Measurements from ENCODE around the gene RABAC1. TPM values are rescaled to one million over a fixed set of nuclear protein-coding genes. Genes with fewer than 3 reads are reported as not detected.

Gene RABAC1
- 146 TPM for total RNA-seq (ENCODE audit: unreplicated experiment)
- long read RNA-seq, transcript RABAC1-201 (5 exons, 821 nt), result major isoform, 161 of 179 reads
- long read RNA-seq, partial matches to known transcripts, result 2 of 179 reads
- long read RNA-seq, other reads (novel, unspliced or antisense), result 14 of 179 reads

- DNase-seq (ENCODE audit: low spot score), result peak; percentile 88
- peak within 1 kb of the TSS; percentile 98 for H3K4me3 Mint-ChIP-seq (ENCODE audit: unreplicated experiment)
- H3K36me3 Mint-ChIP-seq (ENCODE audit: low read depth, unreplicated experiment), result peaks cover 14% of the 10 kb centered on the region
- peak within 1 kb of the TSS; percentile 93 for H3K27ac Mint-ChIP-seq (ENCODE audit: unreplicated experiment)
- no peaks in the 10 kb centered on the region for H3K9me3 Mint-ChIP-seq (ENCODE audit: unreplicated experiment)
- H3K4me1 Mint-ChIP-seq (ENCODE audit: unreplicated experiment), result peaks cover 31% of the 10 kb centered on the region
- H3K27me3 Mint-ChIP-seq (ENCODE audit: unreplicated experiment), result peaks cover 10% of the 10 kb centered on the region
- TF ChIP-seq CTCF (IDR thresholded peaks at IDR 0.05; ENCODE audit: unreplicated experiment), result no peak
Observed at GRCh38 chr19:41959056-41960053, at the start of gene RABAC1. Gene RABAC1, minus strand, starts transcription at chr19:41959321. Its CDS starts 29 bp downstream, at chr19:41959292.

GRCh38 chr19:42006569-42006968 lies 47.4 kb upstream of the RABAC1 start:
- H3K27me3 Mint-ChIP-seq (ENCODE audit: unreplicated experiment), result peaks cover 4% of the 10 kb centered on the region
- DNase-seq (ENCODE audit: low spot score), result no peak
- H3K9me3 Mint-ChIP-seq (ENCODE audit: unreplicated experiment), result no peaks in the 10 kb centered on the region
- peaks cover 9% of the 10 kb centered on the region for H3K36me3 Mint-ChIP-seq (ENCODE audit: low read depth, unreplicated experiment)
- H3K4me1 Mint-ChIP-seq (ENCODE audit: unreplicated experiment), result peaks cover 8% of the 10 kb centered on the region
- TF ChIP-seq CTCF (IDR thresholded peaks at IDR 0.05; ENCODE audit: unreplicated experiment), result no peak
- no peak overlapping the region for H3K27ac Mint-ChIP-seq (ENCODE audit: unreplicated experiment)
- no peak overlapping the region for H3K4me3 Mint-ChIP-seq (ENCODE audit: unreplicated experiment)

GRCh38 chr19:42005504-42005903 lies 46.4 kb upstream of the RABAC1 start:
- no peak for TF ChIP-seq CTCF (IDR thresholded peaks at IDR 0.05; ENCODE audit: unreplicated experiment)
- peaks cover 9% of the 10 kb centered on the region for H3K36me3 Mint-ChIP-seq (ENCODE audit: low read depth, unreplicated experiment)
- DNase-seq (ENCODE audit: low spot score), result no peak
- H3K27ac Mint-ChIP-seq (ENCODE audit: unreplicated experiment), result no peak overlapping the region
- peaks cover 8% of the 10 kb centered on the region for H3K4me1 Mint-ChIP-seq (ENCODE audit: unreplicated experiment)
- no peaks in the 10 kb centered on the region for H3K9me3 Mint-ChIP-seq (ENCODE audit: unreplicated experiment)
- no peak overlapping the region for H3K4me3 Mint-ChIP-seq (ENCODE audit: unreplicated experiment)
- peaks cover 15% of the 10 kb centered on the region for H3K27me3 Mint-ChIP-seq (ENCODE audit: unreplicated experiment)

- DNase-seq (ENCODE audit: low spot score), result no peak
- no peak for TF ChIP-seq CTCF (IDR thresholded peaks at IDR 0.05; ENCODE audit: unreplicated experiment)
- peaks cover 27% of the 10 kb centered on the region for H3K27me3 Mint-ChIP-seq (ENCODE audit: unreplicated experiment)
- peaks cover 15% of the 10 kb centered on the region for H3K36me3 Mint-ChIP-seq (ENCODE audit: low read depth, unreplicated experiment)
- peaks cover 4% of the 10 kb centered on the region for H3K9me3 Mint-ChIP-seq (ENCODE audit: unreplicated experiment)
- H3K27ac Mint-ChIP-seq (ENCODE audit: unreplicated experiment), result no peak overlapping the region
- H3K4me3 Mint-ChIP-seq (ENCODE audit: unreplicated experiment), result no peak overlapping the region
- peaks cover 13% of the 10 kb centered on the region for H3K4me1 Mint-ChIP-seq (ENCODE audit: unreplicated experiment)
Observed at GRCh38 chr19:42003506-42004294, 44.6 kb upstream of the RABAC1 start.

Measured in endothelial cell (in vitro differentiated cells).